ENCODE data around the gene ZNF8.

DNA sequence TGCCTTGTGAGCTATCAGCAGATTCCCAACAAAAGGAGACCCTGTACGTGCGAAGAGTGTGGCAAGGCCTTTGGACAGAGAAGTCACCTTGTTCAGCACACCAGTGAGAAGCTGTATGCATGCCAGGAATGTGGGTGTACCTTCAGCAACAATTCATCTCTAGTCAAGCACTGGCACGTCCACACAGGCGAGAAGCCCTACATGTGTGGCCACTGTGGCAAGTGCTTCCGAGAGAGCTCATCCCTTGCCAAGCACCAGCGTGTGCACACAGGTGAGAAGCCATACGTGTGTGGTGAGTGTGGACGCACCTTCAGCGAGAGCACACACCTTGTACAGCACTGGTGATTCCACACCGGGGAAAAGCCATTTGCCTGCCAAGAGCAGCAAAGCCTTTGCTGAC, 40.5 kb downstream of the ZNF8 start:
- TF ChIP-seq, protein P1, sequence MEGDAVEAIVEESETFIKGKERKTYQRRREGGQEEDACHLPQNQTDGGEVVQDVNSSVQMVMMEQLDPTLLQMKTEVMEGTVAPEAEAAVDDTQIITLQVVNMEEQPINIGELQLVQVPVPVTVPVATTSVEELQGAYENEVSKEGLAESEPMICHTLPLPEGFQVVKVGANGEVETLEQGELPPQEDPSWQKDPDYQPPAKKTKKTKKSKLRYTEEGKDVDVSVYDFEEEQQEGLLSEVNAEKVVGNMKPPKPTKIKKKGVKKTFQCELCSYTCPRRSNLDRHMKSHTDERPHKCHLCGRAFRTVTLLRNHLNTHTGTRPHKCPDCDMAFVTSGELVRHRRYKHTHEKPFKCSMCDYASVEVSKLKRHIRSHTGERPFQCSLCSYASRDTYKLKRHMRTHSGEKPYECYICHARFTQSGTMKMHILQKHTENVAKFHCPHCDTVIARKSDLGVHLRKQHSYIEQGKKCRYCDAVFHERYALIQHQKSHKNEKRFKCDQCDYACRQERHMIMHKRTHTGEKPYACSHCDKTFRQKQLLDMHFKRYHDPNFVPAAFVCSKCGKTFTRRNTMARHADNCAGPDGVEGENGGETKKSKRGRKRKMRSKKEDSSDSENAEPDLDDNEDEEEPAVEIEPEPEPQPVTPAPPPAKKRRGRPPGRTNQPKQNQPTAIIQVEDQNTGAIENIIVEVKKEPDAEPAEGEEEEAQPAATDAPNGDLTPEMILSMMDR (IDR thresholded peaks at IDR 0.05; ENCODE audit: low read depth, low read length): no peak
- TF ChIP-seq POLR2A (IDR thresholded peaks at IDR 0.05; ENCODE audit: extremely low read depth, insufficient read length): no peak
